Measurements from ENCODE around the gene TMEM178A.

GRCh38 chr2:39762448-39762847 lies 96.7 kb downstream of the TMEM178A start:
- TF ChIP-seq CTCF (IDR thresholded peaks at IDR 0.05) (no peak), POLR2A (IDR thresholded peaks at IDR 0.05) (no peak)

All from lower leg skin (tissue), 3 donors.